K562 (cell line): ENCODE measurements around the gene PTPN5. TPM values are rescaled to one million over a fixed set of nuclear protein-coding genes. Genes with fewer than 3 reads are reported as not detected.

Experiments
- ATAC-seq: fragments of 200-7000 bp; cut with Tn5 transposase; 3 replicates; pipeline ENCODE4 v1.9.1; 2020; ENCODE audit warnings: moderate library complexity
- BruUV-seq: library from RNA; stranded (reverse); fragments of 400-500 nt; replicated peaks from 2 replicates; lab custom pipeline; 2021; lab: Mats Ljungman, UMichigan
- CTCF ChIA-PET: fragments of 300-600 bp; formaldehyde crosslinking; extraction: SDS; loops from one replicate; lab custom pipeline; 2021; ENCODE audit warnings: low intra/inter-chr PET ratio; lab: Yijun Ruan, JAX
- POLR2A ChIA-PET: fragments of 300-600, 350-650 bp; sonication (Branson Sonifier 250); formaldehyde crosslinking; extraction: SDS; loops from one replicate; lab custom pipeline; 2021; ENCODE audit warnings: antibody characterized with exemption, inconsistent platforms; lab: Yijun Ruan, JAX
- DNase-seq, 4 experiments: peaks; one replicate each; pipeline versions ENCODE4 v3.0.0 to v3.0.0-alpha.2; 2011 to 2018; ENCODE audit warnings: low spot score in 3 of 4, mixed read lengths in 3 of 4; ENCODE audit errors: extremely low read depth in 1 of 4
- FAIRE-seq: peaks from 2 replicates; lab custom pipeline; 2011; peaks lifted over from hg19 to GRCh38; lab: Jason Lieb, UNC
- H2AFZ ChIP-seq: 2 replicates; pipeline ENCODE4 v1.6.0; 2011; ENCODE audit warnings: low read depth, low read length, control low read depth, inconsistent platforms
- H3K27ac ChIP-seq: fragments of 200-600 bp; 3 replicates; pipeline ENCODE4 v1.8.0; 2011; ENCODE audit warnings: low read depth, mild to moderate bottlenecking, control low read depth, inconsistent platforms, low read length, moderate library complexity, mixed read lengths; ENCODE audit errors: extremely low read depth
- H3K27me3 ChIP-seq, 2 experiments: fragments of 300-600 bp in 1 of 2; 2 replicates in 1 of 2; 3 replicates in 1 of 2; pipeline versions ENCODE4 v1.6.0 to v1.8.0; 2011; ENCODE audit warnings: inconsistent platforms in 2 of 2, low read length in 2 of 2, mild to moderate bottlenecking in 1 of 2, mixed read lengths in 1 of 2, moderate library complexity in 1 of 2; ENCODE audit not compliant: control insufficient read depth in 2 of 2, insufficient read depth in 2 of 2
- H3K36me3 ChIP-seq: fragments of 300-600 bp; 3 replicates; pipeline ENCODE4 v1.8.0; 2011; ENCODE audit warnings: mild to moderate bottlenecking, low read length, inconsistent platforms; ENCODE audit not compliant: control insufficient read depth, insufficient read depth
- H3K4me1 ChIP-seq, 2 experiments: fragments of 200-600 bp in 1 of 2; replicated peaks in 1 of 2; 2 replicates in 1 of 2; 3 replicates in 1 of 2; pipeline versions ENCODE4 v1.5.1 to v1.8.0; 2011; ENCODE audit warnings: inconsistent platforms in 2 of 2, low read length in 2 of 2, mild to moderate bottlenecking in 1 of 2, mixed read lengths in 1 of 2, moderate library complexity in 1 of 2; ENCODE audit not compliant: control insufficient read depth in 2 of 2, insufficient read depth in 2 of 2
- H3K4me2 ChIP-seq: 2 replicates; pipeline ENCODE4 v1.6.1; 2011; ENCODE audit warnings: low read length, control low read depth, inconsistent platforms, mixed read lengths; ENCODE audit not compliant: insufficient read depth
- H3K4me3 ChIP-seq: fragments of 200-600 bp; sonication (generic), shearing (Covaris generic); 2 replicates; pipeline ENCODE4 v1.5.1; 2016; ENCODE audit warnings: control low read depth, inconsistent platforms
- H3K79me2 ChIP-seq: fragments of 200-600 bp; 3 replicates; pipeline ENCODE4 v1.8.0; 2011; ENCODE audit warnings: low read length, inconsistent platforms; ENCODE audit not compliant: control insufficient read depth, insufficient read depth
- H3K9ac ChIP-seq, 2 experiments: 2 replicates each; pipeline versions ENCODE4 v1.6.0 to v1.6.1; 2011; ENCODE audit warnings: low read depth in 2 of 2, low read length in 2 of 2, control low read depth in 1 of 2, inconsistent platforms in 1 of 2, mild to moderate bottlenecking in 1 of 2, mixed read lengths in 1 of 2; ENCODE audit not compliant: insufficient read depth in 1 of 2
- H3K9me1 ChIP-seq: one replicate; pipeline ENCODE4 v1.6.0; 2011; ENCODE audit warnings: inconsistent platforms, mild to moderate bottlenecking, low read length, moderate library complexity; ENCODE audit not compliant: control insufficient read depth, insufficient read depth
- H3K9me3 ChIP-seq: replicated peaks from 2 replicates; pipeline ENCODE4 v1.5.1; 2011; ENCODE audit warnings: low read depth, low read length, inconsistent platforms; ENCODE audit not compliant: control insufficient read depth, insufficient read depth
- H4K20me1 ChIP-seq: replicated peaks from 2 replicates; pipeline ENCODE4 v1.6.1; 2011; ENCODE audit warnings: low read length, inconsistent platforms, mixed read lengths; ENCODE audit not compliant: control insufficient read depth, insufficient read depth
- BRF1 ChIP-seq: IDR thresholded peaks from 3 replicates; pipeline ENCODE4 v1.6.1; 2011; ENCODE audit warnings: borderline replicate concordance, mild to moderate bottlenecking; ENCODE audit not compliant: insufficient read length; ENCODE audit errors: extremely low read depth
- CBX1 ChIP-seq: sonication (generic); IDR thresholded peaks from 2 replicates; pipeline ENCODE4 v1.6.1; 2016; ENCODE audit warnings: antibody characterized with exemption, low read depth, mild to moderate bottlenecking
- ZFP36 ChIP-seq: fragments of 150-350 bp; IDR thresholded peaks from 2 replicates; pipeline ENCODE4 v1.6.1; 2018; ENCODE audit warnings: low read length, low read depth; ENCODE audit not compliant: partially characterized antibody
- ZNF766 ChIP-seq: fragments of 200-800 bp; sonication (Bioruptor generic); conservative IDR thresholded peaks from 2 replicates; pipeline ENCODE4 v1.6.1; 2016; ENCODE audit warnings: missing genetic modification characterization, missing compliant biosample characterization
- WGBS: fragments of 100-300 bp; shearing (Covaris generic); methylation state at CpG from one replicate; pipeline ENCODE4 v1.1.6; 2016; ENCODE audit warnings: low coverage, mixed read lengths; ENCODE audit not compliant: insufficient coverage; ENCODE audit errors: missing lambda C conversion rate; 5-methylcytosine and 5-hydroxymethylcytosine counted together
- in situ Hi-C: fragments of 300-500 bp; cut with MboI; formaldehyde crosslinking; loops from 4 replicates; pipeline ENCODE4 v1.15.0; 2018; ENCODE audit warnings: inconsistent platforms, mixed read lengths
- intact Hi-C: fragments of 100-400 bp; cut with micrococcal nuclease; formaldehyde crosslinking; loops from 2 replicates; pipeline ENCODE4 v1.14.2; 2022
- polyA plus RNA-seq, 8 experiments: library from polyadenylated mRNA; depleted of rRNA in 4 of 8; stranded (reverse) in 5 of 8; unstranded in 3 of 8; fragments of >200 nt; fragmentation: Nextera tagmentation in 2 of 8; fragmentation: Illumina TruSeq in 1 of 8; extraction: Ambion mirVana in 2 of 8; extraction: Trizol in 1 of 8; gene quantifications; 2 replicates each; pipeline versions ENCODE4 v1.2.1 to v1.2.3, GENCODE V29; 2011 to 2014; ENCODE audit warnings: inconsistent platforms in 1 of 8, missing spikeins in 1 of 8
- total RNA-seq, 7 experiments: library from RNA; depleted of rRNA in 6 of 7; stranded (reverse); fragments of >200 nt in 6 of 7; fragmentation: Illumina TruSeq in 2 of 7; extraction: Trizol in 2 of 7; gene quantifications; 2 replicates each; pipeline versions ENCODE4 v1.2.1 to v1.2.3, GENCODE V29; 2011 to 2021; ENCODE audit warnings: low replicate concordance in 1 of 7
- TF ChIP-seq, protein P1 (sequence below): sonication (generic); formaldehyde crosslinking; IDR thresholded peaks from 2 replicates; pipeline ENCODE4 v1.9.0; 2022; ENCODE audit warnings: mild to moderate bottlenecking, missing genetic modification reagents
- TF ChIP-seq, protein P2 (sequence below): fragments of 250-450 bp; sonication (Bioruptor Pico); IDR thresholded peaks from 2 replicates; pipeline ENCODE4 v1.8.0; 2022; ENCODE audit warnings: inconsistent platforms

PTPN5 gene
- total and polyA plus RNA-seq, 9 of the 15 experiments (the other 6 are each of a cell fraction or from before 2014, with no cell fraction given), result not detected

DNA sequence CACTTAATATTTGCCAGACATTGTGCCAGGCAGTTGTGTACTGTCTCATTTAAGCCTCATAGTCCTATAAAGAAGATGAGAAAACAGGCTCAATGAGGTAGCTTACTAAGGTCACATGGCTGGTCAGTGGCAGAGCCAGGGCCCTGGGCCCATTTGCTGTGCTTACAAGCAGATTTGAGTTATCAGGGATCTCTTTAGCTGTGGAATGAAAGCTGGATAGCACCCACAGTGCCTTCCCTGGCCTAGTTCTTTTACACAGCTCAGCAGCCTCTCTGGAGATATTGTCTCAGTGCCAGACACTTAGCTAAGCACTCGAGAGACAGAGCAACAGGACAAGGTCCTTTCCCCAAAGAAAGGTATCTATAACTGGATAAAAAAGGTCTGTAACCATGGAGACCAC, 86.9 kb downstream of the PTPN5 start:
- Histone ChIP-seq H3K4me3 (no peak overlapping the region), H3K27ac (no peak overlapping the region), H3K4me1 (peaks cover 4 to 10% of the 10 kb centered on the region in 2 experiments; a peak in 4 of 5 replicates), H3K79me2 (no peaks in the 10 kb centered on the region), H3K9ac (no peak overlapping the region), H2AFZ (no peak overlapping the region), H3K4me2 (no peak overlapping the region), H3K27me3 (peaks cover 21 to 57% of the 10 kb centered on the region in 2 experiments; a peak in 4 of 5 replicates), H4K20me1 (no peaks in the 10 kb centered on the region; the same call in 1 of the 2 replicates), H3K36me3 (no peaks in the 10 kb centered on the region), H3K9me1 (no peaks in the 10 kb centered on the region), H3K9me3 (no peaks in the 10 kb centered on the region)
- in situ Hi-C loops, result no loop called here
- no peak for TF ChIP-seq CBX1
- TF ChIP-seq ZFP36, result peak; percentile 54
- no TSS peak for BruUV-seq
- DNase-seq, result no peak
- ChIA-PET CTCF (interaction anchor here (0.5 kb wide), 1 partner anchor 39 kb away, joined by 3 read pairs; no protein-coding TSS in a partner anchor), POLR2A (interaction anchor here (1.0 to 1.2 kb wide), 3 partner anchors 8 to 17 kb away, joined by 3 to 5 read pairs (median 4); no protein-coding TSS in a partner anchor)
- ATAC-seq, result no peak
- intact Hi-C loops, result no loop called here
- 0% methylated on average over 1 of the region's 1 CpG for WGBS
- no peak for FAIRE-seq

DNA sequence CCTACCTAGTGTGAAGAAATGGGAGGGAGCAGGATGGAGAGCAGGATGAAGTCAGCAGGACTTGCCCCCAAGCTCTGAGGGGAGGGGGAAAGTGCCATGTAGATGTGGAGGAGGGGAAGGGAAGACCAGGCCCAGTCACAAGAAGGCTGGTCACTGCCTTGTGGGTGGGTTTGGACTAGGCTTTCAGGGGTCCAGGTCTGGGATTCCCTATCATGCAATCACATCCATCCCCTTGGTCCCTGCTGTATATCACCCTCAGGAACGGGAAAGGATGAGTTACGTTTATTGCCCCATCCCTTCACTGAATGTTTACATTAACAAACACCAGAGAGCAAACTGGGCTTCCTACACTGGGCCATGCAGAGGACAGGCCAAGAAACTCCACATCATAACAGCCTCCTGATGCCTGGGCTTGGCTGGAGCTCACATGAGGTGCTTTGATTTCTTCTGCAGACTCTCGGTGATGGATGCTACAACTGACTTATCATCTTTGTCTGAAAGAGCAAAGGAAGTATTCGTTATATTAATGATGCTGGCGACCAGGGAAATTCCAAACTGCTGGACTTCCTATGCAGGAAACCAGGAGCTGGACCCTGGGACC, 87.5 kb downstream of the PTPN5 start:
- DNase-seq, result no peak
- Histone ChIP-seq H4K20me1 (no peaks in the 10 kb centered on the region; the same call in 1 of the 2 replicates), H3K27me3 (peaks cover 19 to 52% of the 10 kb centered on the region in 2 experiments; a peak in 4 of 5 replicates), H3K4me1 (peaks cover 7 to 11% of the 10 kb centered on the region in 2 experiments), H3K79me2 (no peaks in the 10 kb centered on the region), H3K9me3 (no peaks in the 10 kb centered on the region), H3K9ac (no peak overlapping the region), H3K9me1 (no peaks in the 10 kb centered on the region), H3K36me3 (no peaks in the 10 kb centered on the region), H2AFZ (no peak overlapping the region), H3K27ac (no peak overlapping the region), H3K4me3 (no peak overlapping the region), H3K4me2 (no peak overlapping the region)
- CTCF ChIA-PET, result no interaction called here
- intact Hi-C loops (no loop called here), in situ Hi-C loops (no loop called here)
- ATAC-seq, result no peak
- TF ChIP-seq ZNF766 (no peak), BRF1 (no peak)
- TF ChIP-seq, protein P1, sequence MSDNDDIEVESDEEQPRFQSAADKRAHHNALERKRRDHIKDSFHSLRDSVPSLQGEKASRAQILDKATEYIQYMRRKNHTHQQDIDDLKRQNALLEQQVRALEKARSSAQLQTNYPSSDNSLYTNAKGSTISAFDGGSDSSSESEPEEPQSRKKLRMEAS (CRISPR knock-in tag), result no peak
- TF ChIP-seq, protein P2, sequence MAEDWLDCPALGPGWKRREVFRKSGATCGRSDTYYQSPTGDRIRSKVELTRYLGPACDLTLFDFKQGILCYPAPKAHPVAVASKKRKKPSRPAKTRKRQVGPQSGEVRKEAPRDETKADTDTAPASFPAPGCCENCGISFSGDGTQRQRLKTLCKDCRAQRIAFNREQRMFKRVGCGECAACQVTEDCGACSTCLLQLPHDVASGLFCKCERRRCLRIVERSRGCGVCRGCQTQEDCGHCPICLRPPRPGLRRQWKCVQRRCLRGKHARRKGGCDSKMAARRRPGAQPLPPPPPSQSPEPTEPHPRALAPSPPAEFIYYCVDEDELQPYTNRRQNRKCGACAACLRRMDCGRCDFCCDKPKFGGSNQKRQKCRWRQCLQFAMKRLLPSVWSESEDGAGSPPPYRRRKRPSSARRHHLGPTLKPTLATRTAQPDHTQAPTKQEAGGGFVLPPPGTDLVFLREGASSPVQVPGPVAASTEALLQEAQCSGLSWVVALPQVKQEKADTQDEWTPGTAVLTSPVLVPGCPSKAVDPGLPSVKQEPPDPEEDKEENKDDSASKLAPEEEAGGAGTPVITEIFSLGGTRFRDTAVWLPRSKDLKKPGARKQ (CRISPR knock-in tag), result no peak
- FAIRE-seq, result no peak
- no TSS peak for BruUV-seq
- POLR2A ChIA-PET, result interaction anchor here (1.0 to 1.2 kb wide), 3 partner anchors 9 to 18 kb away, joined by 3 to 5 read pairs (median 4); no protein-coding TSS in a partner anchor
- WGBS, result 0% methylated on average over 5 of the region's 5 CpGs
